ENCODE measurements around the gene ABLIM2. TPM values are rescaled to one million over a fixed set of nuclear protein-coding genes. Genes with fewer than 3 reads are reported as not detected.
A peak's percentile ranks its signal among the peaks of the same experiment; 100 is the strongest.

ABLIM2 gene
- total RNA-seq, 1 donor from 2014 or later: 3.5 TPM

GRCh38 chr4:7980036-7980435, 178.6 kb downstream of the ABLIM2 start:
- DNase-seq (ENCODE audit: low spot score in 2 of 2, unreplicated experiment in 2 of 2): no peak
- Mint-ChIP-seq H3K27ac (peak overlapping the region; percentile 74), H3K36me3 (no peaks in the 10 kb centered on the region), H3K9me3 (no peaks in the 10 kb centered on the region), H3K4me1 (peaks cover 32% of the 10 kb centered on the region), H3K27me3 (ENCODE audit: low read depth) (no peaks in the 10 kb centered on the region), H3K4me3 (no peak overlapping the region)
- TF ChIP-seq CTCF (IDR thresholded peaks at IDR 0.05; ENCODE audit: unreplicated experiment): no peak

- peak overlapping the region; percentile 74 for H3K27ac Mint-ChIP-seq
- no peaks in the 10 kb centered on the region for H3K36me3 Mint-ChIP-seq
- no peaks in the 10 kb centered on the region for H3K9me3 Mint-ChIP-seq
- no peak for DNase-seq (ENCODE audit: low spot score in 2 of 2, unreplicated experiment in 2 of 2)
- H3K27me3 Mint-ChIP-seq (ENCODE audit: low read depth): no peaks in the 10 kb centered on the region
- H3K4me1 Mint-ChIP-seq: peaks cover 32% of the 10 kb centered on the region
- no peak overlapping the region for H3K4me3 Mint-ChIP-seq
- TF ChIP-seq CTCF (IDR thresholded peaks at IDR 0.05; ENCODE audit: unreplicated experiment): no peak
These were observed 179.0 kb downstream of the ABLIM2 start for GRCh38 chr4:7979652-7979968.

- no peak for TF ChIP-seq CTCF (IDR thresholded peaks at IDR 0.05; ENCODE audit: unreplicated experiment)
- Mint-ChIP-seq H3K36me3 (no peaks in the 10 kb centered on the region), H3K27me3 (ENCODE audit: low read depth) (no peaks in the 10 kb centered on the region), H3K9me3 (no peaks in the 10 kb centered on the region), H3K27ac (peak overlapping the region; percentile 38), H3K4me3 (no peak overlapping the region), H3K4me1 (peaks cover 32% of the 10 kb centered on the region)
- DNase-seq (ENCODE audit: low spot score in 2 of 2, unreplicated experiment in 2 of 2): no peak
These were observed 179.5 kb downstream of the ABLIM2 start for GRCh38 chr4:7978907-7979651.

GRCh38 chr4:7978489-7978888, 180.1 kb downstream of the ABLIM2 start:
- no peak for DNase-seq (ENCODE audit: low spot score in 2 of 2, unreplicated experiment in 2 of 2)
- Mint-ChIP-seq H3K4me1 (peaks cover 33% of the 10 kb centered on the region), H3K9me3 (no peaks in the 10 kb centered on the region), H3K27ac (peak overlapping the region; percentile 91), H3K4me3 (no peak overlapping the region), H3K36me3 (no peaks in the 10 kb centered on the region), H3K27me3 (ENCODE audit: low read depth) (no peaks in the 10 kb centered on the region)
- no peak for TF ChIP-seq CTCF (IDR thresholded peaks at IDR 0.05; ENCODE audit: unreplicated experiment)

GRCh38 chr4:7976634-7977033, 182.0 kb downstream of the ABLIM2 start:
- DNase-seq (ENCODE audit: low spot score in 2 of 2, unreplicated experiment in 2 of 2): no peak
- Mint-ChIP-seq H3K4me1 (peaks cover 49% of the 10 kb centered on the region), H3K27ac (no peak overlapping the region), H3K4me3 (no peak overlapping the region), H3K9me3 (no peaks in the 10 kb centered on the region), H3K36me3 (no peaks in the 10 kb centered on the region), H3K27me3 (ENCODE audit: low read depth) (no peaks in the 10 kb centered on the region)
- TF ChIP-seq CTCF (IDR thresholded peaks at IDR 0.05; ENCODE audit: unreplicated experiment): no peak

All from mesothelial cell of epicardium (in vitro differentiated cells).